OCI-LY7 (cell line): ENCODE measurements around the gene CCDC201.

ENCODE experiments used
- EZH2phosphoT487 ChIP-seq: fragments of 200-600 bp; sonication (generic); IDR thresholded peaks from 2 replicates; pipeline ENCODE4 v1.6.1; 2018; ENCODE audit warnings: low read depth, borderline replicate concordance, mild to moderate bottlenecking, mixed run types, antibody characterized with exemption, low read length, moderate library complexity, mixed read lengths
- TF ChIP-seq, protein P1 (sequence below): fragments of 200-600 bp; sonication (generic); conservative IDR thresholded peaks from 2 replicates; pipeline ENCODE4 v1.5.1; 2014; ENCODE audit warnings: mild to moderate bottlenecking, antibody characterized with exemption, low read length, moderate library complexity, mixed read lengths

DNA sequence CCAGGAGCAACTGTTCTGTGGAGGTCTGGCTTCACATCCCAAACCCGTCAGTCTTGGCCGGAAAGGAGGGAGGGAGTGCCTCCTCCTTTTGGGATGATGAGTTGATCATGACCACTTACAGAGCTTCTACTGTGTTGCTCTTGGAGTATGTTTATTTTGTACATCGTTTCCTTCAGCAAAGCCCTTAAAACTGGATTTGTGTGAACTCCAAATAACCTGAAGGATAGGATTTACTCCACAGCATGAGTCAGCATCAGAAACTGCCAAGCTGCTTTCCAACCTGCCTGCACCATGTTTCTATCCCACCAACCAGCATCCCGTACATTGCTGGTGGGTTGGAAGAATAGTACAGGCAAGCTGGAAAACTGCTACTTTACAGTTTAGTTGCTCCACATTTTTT lies 3.5 kb downstream of the CCDC201 start:
- TF ChIP-seq, protein P1, sequence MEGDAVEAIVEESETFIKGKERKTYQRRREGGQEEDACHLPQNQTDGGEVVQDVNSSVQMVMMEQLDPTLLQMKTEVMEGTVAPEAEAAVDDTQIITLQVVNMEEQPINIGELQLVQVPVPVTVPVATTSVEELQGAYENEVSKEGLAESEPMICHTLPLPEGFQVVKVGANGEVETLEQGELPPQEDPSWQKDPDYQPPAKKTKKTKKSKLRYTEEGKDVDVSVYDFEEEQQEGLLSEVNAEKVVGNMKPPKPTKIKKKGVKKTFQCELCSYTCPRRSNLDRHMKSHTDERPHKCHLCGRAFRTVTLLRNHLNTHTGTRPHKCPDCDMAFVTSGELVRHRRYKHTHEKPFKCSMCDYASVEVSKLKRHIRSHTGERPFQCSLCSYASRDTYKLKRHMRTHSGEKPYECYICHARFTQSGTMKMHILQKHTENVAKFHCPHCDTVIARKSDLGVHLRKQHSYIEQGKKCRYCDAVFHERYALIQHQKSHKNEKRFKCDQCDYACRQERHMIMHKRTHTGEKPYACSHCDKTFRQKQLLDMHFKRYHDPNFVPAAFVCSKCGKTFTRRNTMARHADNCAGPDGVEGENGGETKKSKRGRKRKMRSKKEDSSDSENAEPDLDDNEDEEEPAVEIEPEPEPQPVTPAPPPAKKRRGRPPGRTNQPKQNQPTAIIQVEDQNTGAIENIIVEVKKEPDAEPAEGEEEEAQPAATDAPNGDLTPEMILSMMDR: no peak
- no peak for TF ChIP-seq EZH2phosphoT487
